Suprapubic skin (tissue), 4 donors: Measurements from ENCODE around the gene ANKRD13D.

Experiments used
- CTCF ChIP-seq, 2 donors: fragments of 200-600 bp in 1 of 2; fragments of 450-650 bp in 1 of 2; sonication (generic) in 1 of 2; IDR thresholded peaks; one replicate each; pipeline ENCODE4 v1.5.1; 2016 to 2019; ENCODE audit warnings: antibody characterized with exemption in 2 of 2, mild to moderate bottlenecking in 1 of 2, moderate library complexity in 1 of 2
- EP300 ChIP-seq: sonication (generic); formaldehyde crosslinking; IDR thresholded peaks from one replicate; pipeline ENCODE4 v1.6.1; 2017; ENCODE audit warnings: antibody characterized with exemption
- POLR2A ChIP-seq, 2 donors: fragments of 450-650 bp; IDR thresholded peaks; one replicate each; pipeline ENCODE4 v1.6.1; 2017; ENCODE audit warnings: antibody characterized with exemption in 2 of 2, mild to moderate bottlenecking in 2 of 2, moderate library complexity in 2 of 2
- POLR2AphosphoS5 ChIP-seq, 3 donors: sonication (generic); formaldehyde crosslinking; IDR thresholded peaks; one replicate each; pipeline ENCODE4 v1.6.1; 2017; ENCODE audit warnings: antibody characterized with exemption in 3 of 3

- TF ChIP-seq CTCF (IDR thresholded peaks at IDR 0.05): no peak
- TF ChIP-seq EP300: no peak
- TF ChIP-seq POLR2A (IDR thresholded peaks at IDR 0.05): no peak
- TF ChIP-seq POLR2AphosphoS5 (IDR thresholded peaks at IDR 0.05): no peak
These were observed 2.6 kb downstream of the ANKRD13D start for GRCh38 chr11:67291481-67292381.
